NCI-H526 (cell line): Measurements from ENCODE around the gene TJP2.
"Not testable (repeated sequence)": the region's sequence is repeated elsewhere in the genome, so short reads cannot be mapped to it uniquely, and the experiment has no call there.

Source experiments
- DNase-seq, 2 experiments: peaks; one replicate each; lab custom pipeline; 2025; lab: John Stamatoyannopoulos, UW

The TJP2 gene

GRCh38 chr9:69292078-69292477 lies 118.0 kb downstream of the TJP2 start:
- no peak for DNase-seq

GRCh38 chr9:69293156-69293555 lies 119.1 kb downstream of the TJP2 start:
- no peak for DNase-seq

- DNase-seq: no peak
Observed at GRCh38 chr9:69295872-69296552, 121.9 kb downstream of the TJP2 start.

- DNase-seq: no peak
Observed at GRCh38 chr9:69297300-69297980, 123.4 kb downstream of the TJP2 start.

GRCh38 chr9:69299315-69299714 lies 125.2 kb downstream of the TJP2 start:
- no peak for DNase-seq

GRCh38 chr9:69299826-69300225 lies 125.7 kb downstream of the TJP2 start:
- DNase-seq: no peak

GRCh38 chr9:69303331-69303730 lies 129.3 kb downstream of the TJP2 start:
- DNase-seq: no peak

GRCh38 chr9:69306895-69307445 lies 132.9 kb downstream of the TJP2 start:
- not testable (repeated sequence) for DNase-seq

GRCh38 chr9:69307446-69308205 lies 133.5 kb downstream of the TJP2 start:
- DNase-seq: no peak

- DNase-seq: no peak
Observed at GRCh38 chr9:69308206-69308931, 134.3 kb downstream of the TJP2 start.

- DNase-seq: no peak
Observed at GRCh38 chr9:69313175-69313574, 139.1 kb downstream of the TJP2 start.

GRCh38 chr9:69314547-69314946 lies 140.5 kb downstream of the TJP2 start:
- DNase-seq: no peak

- no peak for DNase-seq
Observed at GRCh38 chr9:69317081-69317480, 143.0 kb downstream of the TJP2 start.

GRCh38 chr9:69317894-69318293 lies 143.8 kb downstream of the TJP2 start:
- no peak for DNase-seq

- DNase-seq: peak; percentile 64 to 73
Observed at GRCh38 chr9:69319324-69320025, 145.4 kb downstream of the TJP2 start.

- no peak for DNase-seq
Observed at GRCh38 chr9:69322256-69322655, 148.2 kb downstream of the TJP2 start.

- DNase-seq: no peak
Observed at GRCh38 chr9:69323861-69324260, 149.8 kb downstream of the TJP2 start.
